IPS-20b (cell line): ENCODE data around the gene SRGN.

Experiments used
- H3K27ac ChIP-seq: one replicate; pipeline ENCODE4 v1.5.1; 2013; ENCODE audit warnings: low read length
- H3K27me3 ChIP-seq: 2 replicates; pipeline ENCODE4 v1.6.1; 2013; ENCODE audit warnings: mild to moderate bottlenecking, low read length, inconsistent platforms; ENCODE audit not compliant: insufficient read depth
- H3K36me3 ChIP-seq: 2 replicates; pipeline ENCODE4 v1.6.1; 2013; ENCODE audit warnings: low read depth, mild to moderate bottlenecking, inconsistent platforms, low read length, moderate library complexity; ENCODE audit not compliant: insufficient read depth
- H3K4me1 ChIP-seq: 2 replicates; pipeline ENCODE4 v1.6.1; 2013; ENCODE audit warnings: mild to moderate bottlenecking, control low read depth, inconsistent platforms, low read length, moderate library complexity; ENCODE audit not compliant: insufficient read depth
- H3K4me3 ChIP-seq: 2 replicates; pipeline ENCODE4 v1.5.1; 2013; ENCODE audit warnings: mild to moderate bottlenecking, low read length, inconsistent platforms
- H3K9ac ChIP-seq: 2 replicates; pipeline ENCODE4 v1.6.1; 2013; ENCODE audit warnings: low read depth, mild to moderate bottlenecking, inconsistent platforms, low read length, moderate library complexity
- H3K9me3 ChIP-seq: 2 replicates; pipeline ENCODE4 v1.6.1; 2013; ENCODE audit warnings: mild to moderate bottlenecking, low read depth, low read length, inconsistent platforms; ENCODE audit not compliant: insufficient read depth

SRGN gene

DNA sequence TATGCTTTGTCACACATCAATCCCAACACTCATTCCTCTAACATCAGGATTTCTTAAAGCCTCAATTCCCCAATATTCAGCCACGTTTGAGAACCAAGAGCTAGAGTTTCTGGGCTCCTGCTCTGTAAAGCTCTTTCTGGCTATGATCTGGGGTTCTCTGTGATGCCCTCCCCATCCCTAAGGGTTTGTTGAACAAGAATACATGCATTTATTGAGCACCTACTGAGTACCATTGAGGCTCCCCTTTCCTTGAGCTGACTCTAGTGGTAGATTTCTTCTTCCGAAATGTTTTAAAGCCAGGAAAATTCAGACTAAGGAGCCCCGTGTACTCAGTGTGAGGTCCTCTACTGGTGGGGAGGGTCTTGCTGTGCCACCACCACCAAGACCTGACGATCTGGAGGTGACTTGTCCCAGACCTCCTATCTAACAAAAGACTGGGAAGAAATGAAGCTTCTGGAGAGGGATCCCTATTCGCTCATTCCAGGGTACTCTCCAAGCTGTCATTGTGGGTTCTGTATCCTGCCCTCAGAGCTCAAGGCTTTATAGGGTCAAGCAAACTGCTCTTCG, 23.1 kb upstream of the SRGN start:
- Histone ChIP-seq H3K36me3 (no peaks in the 10 kb centered on the region), H3K4me1 (0 out of 2 replicates have a peak, but pooled peaks cover 2% of the 10 kb centered on the region), H3K27me3 (no peaks in the 10 kb centered on the region), H3K9ac (no peak overlapping the region), H3K4me3 (no peak overlapping the region), H3K9me3 (no peaks in the 10 kb centered on the region), H3K27ac (no peak overlapping the region)

DNA sequence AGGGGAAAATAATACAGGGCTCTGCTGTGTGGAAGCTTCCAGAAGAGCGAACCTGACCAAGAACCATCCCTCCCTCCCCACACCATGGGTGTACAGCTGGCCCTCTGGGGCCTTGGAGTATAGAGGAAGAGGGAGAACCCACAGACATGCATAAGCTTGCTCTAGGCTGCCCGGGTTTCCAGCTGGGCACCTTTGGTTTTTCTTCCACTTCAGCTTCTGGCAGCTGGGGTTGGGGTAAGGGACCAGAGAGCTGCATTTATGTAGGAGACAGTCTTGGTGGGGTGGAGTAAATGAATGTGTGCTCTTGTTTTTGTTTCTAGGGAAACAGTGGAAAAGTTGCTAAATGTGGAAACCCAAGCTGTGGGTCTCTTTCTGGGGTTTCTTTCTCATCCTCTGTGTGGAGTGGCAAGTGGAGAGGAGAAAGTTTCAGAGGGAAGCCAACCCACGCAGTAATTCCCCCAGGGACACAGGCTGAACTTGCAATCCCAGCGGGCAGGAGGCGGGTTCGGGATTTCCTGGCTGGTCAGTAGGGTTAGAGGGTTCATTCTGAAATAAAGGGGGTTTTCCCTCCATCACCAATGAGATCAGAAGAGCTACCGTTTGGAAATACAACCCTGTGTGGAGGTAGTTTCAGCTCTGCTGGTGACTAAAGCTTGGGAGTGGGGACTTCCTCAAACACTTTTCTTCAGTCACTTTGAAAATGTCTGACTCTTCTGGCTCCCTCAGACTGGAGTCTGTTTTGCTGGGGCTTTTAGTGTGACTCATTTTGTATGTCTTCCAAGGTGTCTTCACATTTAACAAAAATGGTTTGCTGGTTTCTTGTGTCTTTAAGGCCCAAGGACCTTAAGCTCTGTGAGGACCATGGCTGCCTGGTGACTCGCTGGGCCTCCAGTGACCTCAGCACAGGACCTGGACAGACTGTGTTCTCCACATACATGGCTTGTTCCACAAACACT, 22.2 kb upstream of the SRGN start:
- Histone ChIP-seq H3K27ac (no peak overlapping the region), H3K9me3 (no peaks in the 10 kb centered on the region), H3K4me1 (0 out of 2 replicates have a peak, but pooled peaks cover 2% of the 10 kb centered on the region), H3K27me3 (no peaks in the 10 kb centered on the region), H3K9ac (no peak overlapping the region), H3K4me3 (no peak overlapping the region), H3K36me3 (no peaks in the 10 kb centered on the region)

DNA sequence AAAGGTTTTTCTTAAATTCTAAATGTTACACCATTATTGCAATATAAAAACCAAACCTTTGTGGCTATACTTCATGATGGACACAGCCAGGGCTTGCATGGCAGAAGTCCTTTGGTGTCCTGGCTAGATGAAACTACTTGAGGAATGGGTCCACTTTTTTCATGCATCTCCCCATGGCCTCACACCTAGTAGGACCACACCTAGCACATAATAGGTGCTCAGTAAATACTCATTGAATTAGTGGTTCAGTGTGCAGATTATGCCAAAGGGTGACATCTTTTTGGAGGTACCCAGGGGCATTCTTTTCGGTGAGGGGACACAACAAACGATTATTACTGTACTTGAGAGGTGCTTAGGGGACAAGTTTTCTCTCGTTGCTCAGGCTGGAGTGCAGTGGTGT, 20.7 kb upstream of the SRGN start:
- Histone ChIP-seq H3K27me3 (no peaks in the 10 kb centered on the region), H3K9me3 (no peaks in the 10 kb centered on the region), H3K9ac (no peak overlapping the region), H3K4me1 (0 out of 2 replicates have a peak, but pooled peaks cover 2% of the 10 kb centered on the region), H3K27ac (no peak overlapping the region), H3K36me3 (no peaks in the 10 kb centered on the region), H3K4me3 (no peak overlapping the region)

- Histone ChIP-seq H3K4me3 (no peak overlapping the region), H3K27ac (no peak overlapping the region), H3K4me1 (0 out of 2 replicates have a peak, but pooled peaks cover 2% of the 10 kb centered on the region), H3K9ac (no peak overlapping the region), H3K36me3 (no peaks in the 10 kb centered on the region), H3K9me3 (no peaks in the 10 kb centered on the region), H3K27me3 (no peaks in the 10 kb centered on the region)
These were observed 19.4 kb upstream of the SRGN start for GRCh38 chr10:69068549-69068948.

- no peaks in the 10 kb centered on the region for H3K27me3 ChIP-seq
- H3K9me3 ChIP-seq: no peaks in the 10 kb centered on the region
- no peak overlapping the region for H3K4me3 ChIP-seq
- H3K27ac ChIP-seq: no peak overlapping the region
- H3K9ac ChIP-seq: no peak overlapping the region
- 0 out of 2 replicates have a peak, but pooled peaks cover 2% of the 10 kb centered on the region for H3K4me1 ChIP-seq
- H3K36me3 ChIP-seq: no peaks in the 10 kb centered on the region
These were observed 18.5 kb upstream of the SRGN start for GRCh38 chr10:69069090-69070042.

DNA sequence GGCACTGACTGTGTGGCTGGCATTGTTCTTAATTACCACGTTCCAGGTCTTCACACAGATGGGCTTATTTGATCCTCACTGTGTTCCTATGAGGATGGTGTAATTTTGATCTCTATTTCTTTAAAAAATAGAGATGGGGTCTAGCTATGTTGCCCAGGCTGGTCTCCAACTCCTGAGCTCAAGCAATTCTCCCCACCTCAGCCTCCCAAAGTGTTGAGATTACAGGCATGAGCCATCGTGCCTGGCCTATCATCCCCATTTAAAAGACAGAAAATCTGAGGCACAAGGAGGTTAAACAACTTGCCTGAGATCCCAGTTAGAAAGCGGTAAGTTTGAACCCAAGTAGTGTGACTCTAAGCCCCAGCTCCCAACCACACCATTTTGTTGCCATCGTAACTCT, 17.0 kb upstream of the SRGN start:
- 0 out of 2 replicates have a peak, but pooled peaks cover 2% of the 10 kb centered on the region for H3K4me1 ChIP-seq
- no peak overlapping the region for H3K4me3 ChIP-seq
- H3K9me3 ChIP-seq: no peaks in the 10 kb centered on the region
- H3K27me3 ChIP-seq: no peaks in the 10 kb centered on the region
- H3K36me3 ChIP-seq: no peaks in the 10 kb centered on the region
- H3K27ac ChIP-seq: no peak overlapping the region
- no peak overlapping the region for H3K9ac ChIP-seq

DNA sequence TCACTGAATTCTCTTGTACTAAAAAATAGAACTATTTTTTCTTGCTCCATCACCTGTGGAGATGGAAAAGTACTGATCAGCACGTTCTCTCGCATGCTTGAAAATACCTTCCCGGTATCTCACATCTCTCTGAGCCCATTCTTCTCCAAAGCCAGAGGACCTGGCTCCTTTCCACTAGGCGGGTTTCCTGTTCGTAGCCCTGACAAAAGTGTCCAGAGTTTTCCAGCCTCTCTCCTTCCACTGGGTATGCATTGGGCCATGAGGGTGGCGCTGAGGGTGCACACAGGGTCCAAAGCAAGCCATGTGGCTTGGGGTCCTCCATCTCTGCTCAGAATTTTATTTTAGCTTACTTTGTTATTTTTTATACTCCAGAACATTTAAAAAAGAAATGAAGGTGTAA, 16.3 kb upstream of the SRGN start:
- no peak overlapping the region for H3K4me3 ChIP-seq
- no peak overlapping the region for H3K9ac ChIP-seq
- H3K36me3 ChIP-seq: no peaks in the 10 kb centered on the region
- no peaks in the 10 kb centered on the region for H3K9me3 ChIP-seq
- 0 out of 2 replicates have a peak, but pooled peaks cover 2% of the 10 kb centered on the region for H3K4me1 ChIP-seq
- H3K27ac ChIP-seq: no peak overlapping the region
- no peaks in the 10 kb centered on the region for H3K27me3 ChIP-seq

GRCh38 chr10:69073026-69073425, 14.9 kb upstream of the SRGN start:
- no peak overlapping the region for H3K27ac ChIP-seq
- H3K4me1 ChIP-seq: 0 out of 2 replicates have a peak, but pooled peaks cover 2% of the 10 kb centered on the region

DNA sequence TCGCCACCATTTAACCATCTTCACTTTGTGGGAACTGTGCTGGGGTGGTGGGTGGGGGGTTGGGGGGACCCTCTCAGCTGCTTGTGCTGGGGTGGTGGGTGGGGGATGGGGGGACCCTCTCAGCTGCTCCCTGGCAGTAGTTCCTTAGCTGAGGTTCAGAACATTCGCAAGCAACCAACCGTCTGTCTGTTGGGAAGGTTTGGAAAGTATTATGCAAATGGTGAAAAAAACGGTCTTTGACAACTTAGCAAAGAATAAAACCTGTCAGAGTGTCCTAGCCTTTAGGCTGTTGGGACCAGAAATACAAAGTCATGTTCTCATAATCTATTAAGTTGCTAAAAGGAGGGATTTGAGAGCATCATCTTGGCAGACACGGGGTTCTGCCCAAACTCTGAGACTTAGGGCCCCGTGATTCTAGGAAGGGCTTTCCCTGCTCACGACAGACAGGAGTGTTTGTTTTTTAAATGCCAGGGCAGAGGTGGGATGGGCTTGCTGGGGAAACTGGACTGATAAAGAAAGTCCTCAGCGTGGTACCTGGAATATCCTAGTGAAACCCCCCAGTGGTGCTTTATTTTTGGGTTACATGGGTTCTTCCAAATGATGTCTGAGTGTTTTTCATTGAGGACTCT, 14.1 kb upstream of the SRGN start:
- no peak overlapping the region for H3K9ac ChIP-seq
- H3K36me3 ChIP-seq: no peaks in the 10 kb centered on the region
- H3K9me3 ChIP-seq: no peaks in the 10 kb centered on the region
- no peaks in the 10 kb centered on the region for H3K27me3 ChIP-seq
- H3K4me3 ChIP-seq: no peak overlapping the region
- H3K27ac ChIP-seq: no peak overlapping the region
- 0 out of 2 replicates have a peak, but pooled peaks cover 2% of the 10 kb centered on the region for H3K4me1 ChIP-seq

More at GRCh38 chr10:69073026-69073425, 14.9 kb upstream of the SRGN start:
- Histone ChIP-seq H3K9ac (no peak overlapping the region), H3K4me3 (no peak overlapping the region), H3K27me3 (no peaks in the 10 kb centered on the region), H3K9me3 (no peaks in the 10 kb centered on the region), H3K36me3 (no peaks in the 10 kb centered on the region)

DNA sequence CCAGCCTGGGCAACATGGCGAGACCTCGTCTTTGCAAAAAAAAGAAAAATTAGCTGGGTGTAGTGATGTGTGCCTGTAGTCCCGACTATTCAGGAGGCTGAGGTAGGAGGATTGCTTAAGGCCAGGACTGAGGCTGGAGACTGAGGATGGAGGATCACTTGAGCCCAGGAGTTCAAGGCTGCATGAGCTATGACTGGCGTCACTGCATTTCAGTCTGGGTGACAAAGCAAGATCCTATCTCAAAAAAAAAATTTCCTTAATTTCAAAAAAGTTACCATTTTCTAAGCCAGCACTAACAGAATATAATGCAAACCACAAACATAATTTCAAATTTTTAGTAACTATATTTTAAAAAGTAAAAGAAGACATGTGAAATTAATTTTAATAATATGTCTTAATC, 13.4 kb upstream of the SRGN start:
- no peaks in the 10 kb centered on the region for H3K36me3 ChIP-seq
- no peak overlapping the region for H3K27ac ChIP-seq
- no peak overlapping the region for H3K4me3 ChIP-seq
- no peaks in the 10 kb centered on the region for H3K9me3 ChIP-seq
- H3K27me3 ChIP-seq: no peaks in the 10 kb centered on the region
- 0 out of 2 replicates have a peak, but pooled peaks cover under 1% of the 10 kb centered on the region for H3K4me1 ChIP-seq
- no peak overlapping the region for H3K9ac ChIP-seq

GRCh38 chr10:69075431-69075830, 12.5 kb upstream of the SRGN start:
- Histone ChIP-seq H3K4me3 (no peak overlapping the region), H3K9ac (no peak overlapping the region), H3K27ac (no peak overlapping the region), H3K4me1 (no peaks in the 10 kb centered on the region), H3K27me3 (no peaks in the 10 kb centered on the region), H3K9me3 (no peaks in the 10 kb centered on the region), H3K36me3 (no peaks in the 10 kb centered on the region)
